Kidney epithelial cell (primary cell): ENCODE results near the gene RRP8. TPM values are rescaled to one million over a fixed set of nuclear protein-coding genes. Genes with fewer than 3 reads are reported as not detected.

Experiments used
- DNase-seq: peaks from one replicate; pipeline ENCODE4 v3.0.0-alpha.2; 2010; ENCODE audit warnings: low read depth
- H3K27me3 ChIP-seq: 2 replicates; pipeline ENCODE4 v1.6.0; 2011; ENCODE audit warnings: low read length; ENCODE audit not compliant: control insufficient read depth, insufficient read depth
- H3K36me3 ChIP-seq: 2 replicates; pipeline ENCODE4 v1.5.1; 2011; ENCODE audit warnings: low read length; ENCODE audit not compliant: control insufficient read depth, insufficient read depth
- H3K4me3 ChIP-seq: 2 replicates; pipeline ENCODE4 v1.5.1; 2011; ENCODE audit warnings: low read depth, mild to moderate bottlenecking, control low read depth, low read length
- CTCF ChIP-seq: IDR thresholded peaks from 2 replicates; pipeline ENCODE4 v1.5.1; 2011; ENCODE audit warnings: mild to moderate bottlenecking, moderate library complexity, low read length, control low read depth, inconsistent platforms; ENCODE audit not compliant: insufficient read depth, poor library complexity, severe bottlenecking
- total RNA-seq: library from RNA; depleted of rRNA; stranded (reverse); fragments of >200 nt; gene quantifications from 2 replicates; pipeline ENCODE4 v1.2.3, GENCODE V29; 2015

Gene RRP8
- total RNA-seq, 1 donor from 2014 or later, result 26.4 TPM

- peaks cover 9% of the 10 kb centered on the region for H3K27me3 ChIP-seq
- no peak overlapping the region for H3K4me3 ChIP-seq
- TF ChIP-seq CTCF, result no peak
- DNase-seq, result no peak
- H3K36me3 ChIP-seq, result no peaks in the 10 kb centered on the region
Measured at GRCh38 chr11:6635082-6635932, 31.9 kb upstream of the RRP8 start.

- H3K36me3 ChIP-seq, result no peaks in the 10 kb centered on the region
- no peak for TF ChIP-seq CTCF
- H3K27me3 ChIP-seq, result peaks cover 16% of the 10 kb centered on the region
- DNase-seq, result no peak
- H3K4me3 ChIP-seq, result no peak overlapping the region
Measured at GRCh38 chr11:6634534-6634933, 31.1 kb upstream of the RRP8 start.

GRCh38 chr11:6633422-6634408 is 30.3 kb upstream of the RRP8 start:
- H3K4me3 ChIP-seq, result no peak overlapping the region
- peaks cover 22% of the 10 kb centered on the region for H3K27me3 ChIP-seq
- no peaks in the 10 kb centered on the region for H3K36me3 ChIP-seq
- no peak for TF ChIP-seq CTCF
- DNase-seq, result no peak

DNA sequence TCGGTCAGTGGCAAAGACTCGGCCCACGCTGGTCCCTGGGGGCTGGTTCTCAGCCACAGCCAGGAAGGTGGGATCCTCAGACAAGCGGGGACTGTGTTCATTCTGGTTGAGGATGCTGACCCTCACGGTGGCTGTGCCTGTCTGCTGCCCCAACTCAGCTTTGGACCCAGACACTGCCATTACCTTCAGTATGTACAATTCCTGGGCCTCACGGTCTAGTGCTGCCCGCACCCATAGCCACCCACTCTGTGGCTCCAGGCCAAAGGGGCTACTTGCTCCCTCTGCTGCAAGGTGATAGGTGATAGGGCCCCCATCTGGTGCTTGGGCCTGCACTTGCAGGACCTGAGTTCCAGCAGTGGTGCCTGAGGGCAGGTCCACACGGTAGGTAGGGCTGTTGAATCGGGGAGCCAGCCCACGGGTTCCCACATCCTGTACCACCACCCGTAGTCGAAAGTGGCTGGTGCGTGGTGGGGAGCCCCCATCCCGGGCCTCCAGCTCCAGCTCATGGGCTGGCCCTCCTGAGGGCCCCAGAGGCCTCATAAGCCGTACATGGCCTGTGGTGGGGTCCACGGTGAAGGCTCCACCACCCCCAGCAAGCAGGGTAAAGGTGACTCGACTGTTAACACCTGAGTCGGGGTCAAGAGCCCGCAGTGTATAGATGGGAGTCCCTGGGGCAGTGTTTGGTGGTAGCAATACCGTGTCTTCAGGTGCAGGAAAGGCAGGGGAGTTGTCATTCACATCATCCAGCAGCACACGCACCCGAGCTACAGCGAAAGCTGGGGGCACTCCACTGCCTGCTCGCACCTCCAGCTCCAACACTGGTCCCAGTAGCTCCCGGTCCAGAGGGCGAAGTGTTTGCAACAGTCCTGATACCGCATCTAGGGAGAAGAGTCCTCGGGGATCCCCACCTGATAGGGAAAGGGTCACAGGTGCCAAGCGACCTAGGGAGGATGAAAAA is 29.0 kb upstream of the RRP8 start:
- TF ChIP-seq CTCF, result no peak
- H3K36me3 ChIP-seq, result no peaks in the 10 kb centered on the region
- H3K4me3 ChIP-seq, result no peak overlapping the region
- H3K27me3 ChIP-seq, result peaks cover 25% of the 10 kb centered on the region
- no peak for DNase-seq

- no peaks in the 10 kb centered on the region for H3K36me3 ChIP-seq
- no peak for DNase-seq
Measured at GRCh38 chr11:6631361-6631890, 28.0 kb upstream of the RRP8 start.

More at GRCh38 chr11:6631361-6631890, 28.0 kb upstream of the RRP8 start:
- peaks cover 27% of the 10 kb centered on the region for H3K27me3 ChIP-seq
- no peak for TF ChIP-seq CTCF
- H3K4me3 ChIP-seq, result no peak overlapping the region
